Glutamatergic neuron (in vitro differentiated cells): ENCODE data around the gene WDR7. TPM values are rescaled to one million over a fixed set of nuclear protein-coding genes. Genes with fewer than 3 reads are reported as not detected.

Experiments used
- DNase-seq: peaks from one replicate; pipeline ENCODE4 v3.0.0; 2022
- H3K27ac Mint-ChIP-seq: one replicate; pipeline ENCODE4 v1.8.0; 2020; ENCODE audit warnings: mild to moderate bottlenecking, mixed read lengths, inconsistent platforms; ENCODE audit not compliant: unreplicated experiment
- H3K27me3 Mint-ChIP-seq: one replicate; pipeline ENCODE4 v1.8.0; 2020; ENCODE audit warnings: mild to moderate bottlenecking, moderate library complexity, mixed read lengths, inconsistent platforms; ENCODE audit not compliant: unreplicated experiment
- H3K36me3 Mint-ChIP-seq: one replicate; pipeline ENCODE4 v1.8.0; 2020; ENCODE audit warnings: mild to moderate bottlenecking, mixed read lengths, inconsistent platforms; ENCODE audit not compliant: unreplicated experiment
- H3K4me1 Mint-ChIP-seq: one replicate; pipeline ENCODE4 v1.8.0; 2020; ENCODE audit warnings: mild to moderate bottlenecking, low read depth, mixed read lengths, inconsistent platforms; ENCODE audit not compliant: unreplicated experiment
- H3K4me3 Mint-ChIP-seq: one replicate; pipeline ENCODE4 v1.8.0; 2020; ENCODE audit warnings: mild to moderate bottlenecking, mixed read lengths, inconsistent platforms; ENCODE audit not compliant: unreplicated experiment
- H3K9me3 Mint-ChIP-seq: one replicate; pipeline ENCODE4 v1.8.0; 2020; ENCODE audit warnings: mild to moderate bottlenecking, moderate library complexity, mixed read lengths, inconsistent platforms; ENCODE audit not compliant: unreplicated experiment
- CTCF ChIP-seq: fragments of 200-600 bp; sonication (generic); IDR thresholded peaks from one replicate; pipeline ENCODE4 v1.5.0; 2021; ENCODE audit not compliant: partially characterized antibody, unreplicated experiment
- total RNA-seq: library from RNA; stranded (reverse); fragmentation: NEBNext Ultra II Directional; extraction: Animal tissue kit (Norgen Biotek cat#: 25700); gene quantifications from one replicate; pipeline ENCODE4 v1.2.1, GENCODE V29; 2021; ENCODE audit not compliant: unreplicated experiment

The WDR7 gene
- total RNA-seq, 1 donor from 2014 or later = 41.8 TPM

GRCh38 chr18:56672981-56673380, 21.8 kb downstream of the WDR7 start:
- no peak for DNase-seq
- peaks cover 6% of the 10 kb centered on the region for H3K36me3 Mint-ChIP-seq
- H3K27me3 Mint-ChIP-seq = no peaks in the 10 kb centered on the region
- H3K9me3 Mint-ChIP-seq = no peaks in the 10 kb centered on the region
- no peak overlapping the region for H3K4me3 Mint-ChIP-seq
- no peak for TF ChIP-seq CTCF
- no peak overlapping the region for H3K27ac Mint-ChIP-seq
- no peaks in the 10 kb centered on the region for H3K4me1 Mint-ChIP-seq

GRCh38 chr18:56676639-56677038, 25.5 kb downstream of the WDR7 start:
- Mint-ChIP-seq H3K27me3 (no peaks in the 10 kb centered on the region), H3K36me3 (peaks cover 9% of the 10 kb centered on the region), H3K4me3 (no peak overlapping the region), H3K9me3 (no peaks in the 10 kb centered on the region), H3K4me1 (no peaks in the 10 kb centered on the region), H3K27ac (no peak overlapping the region)
- TF ChIP-seq CTCF = no peak
- no peak for DNase-seq

GRCh38 chr18:56678836-56679565, 27.8 kb downstream of the WDR7 start:
- H3K4me3 Mint-ChIP-seq = no peak overlapping the region
- H3K9me3 Mint-ChIP-seq = no peaks in the 10 kb centered on the region
- H3K36me3 Mint-ChIP-seq = peaks cover 9% of the 10 kb centered on the region
- no peaks in the 10 kb centered on the region for H3K27me3 Mint-ChIP-seq
- TF ChIP-seq CTCF = no peak
- no peak for DNase-seq
- H3K4me1 Mint-ChIP-seq = no peaks in the 10 kb centered on the region
- no peak overlapping the region for H3K27ac Mint-ChIP-seq

- DNase-seq = no peak
- no peak for TF ChIP-seq CTCF
- no peaks in the 10 kb centered on the region for H3K9me3 Mint-ChIP-seq
- no peaks in the 10 kb centered on the region for H3K36me3 Mint-ChIP-seq
- H3K27ac Mint-ChIP-seq = no peak overlapping the region
- H3K4me1 Mint-ChIP-seq = no peaks in the 10 kb centered on the region
- H3K4me3 Mint-ChIP-seq = no peak overlapping the region
- H3K27me3 Mint-ChIP-seq = no peaks in the 10 kb centered on the region
Measured at GRCh38 chr18:56684277-56684676, 33.1 kb downstream of the WDR7 start.

- Mint-ChIP-seq H3K9me3 (no peaks in the 10 kb centered on the region), H3K4me3 (no peak overlapping the region), H3K27ac (no peak overlapping the region), H3K4me1 (no peaks in the 10 kb centered on the region), H3K27me3 (no peaks in the 10 kb centered on the region), H3K36me3 (no peaks in the 10 kb centered on the region)
- no peak for DNase-seq
- TF ChIP-seq CTCF = no peak
Measured at GRCh38 chr18:56691530-56691929, 40.4 kb downstream of the WDR7 start.
